ENCODE results near the gene PIANP.

PIANP gene

DNA sequence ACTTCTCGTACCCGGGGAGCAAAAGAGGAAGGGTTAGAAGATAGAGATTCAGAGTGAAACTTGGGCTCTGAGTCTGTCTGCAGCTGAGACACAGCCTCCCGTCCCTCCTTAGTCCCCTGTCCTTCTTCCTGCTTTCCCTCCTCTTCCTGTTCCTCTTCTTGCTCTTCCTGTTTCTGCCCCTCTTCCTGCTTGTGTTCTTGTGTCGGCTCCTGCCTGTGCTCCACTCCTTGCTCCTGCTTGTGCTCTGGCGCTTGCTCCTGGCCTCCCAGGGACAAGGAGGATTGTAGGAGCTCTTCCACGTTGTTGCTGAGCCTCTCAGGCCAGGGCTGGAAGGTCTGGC is 56.4 kb downstream of the PIANP start:
- peak overlapping the region; percentile 63 for H3K4me3 Mint-ChIP-seq
- no peaks in the 10 kb centered on the region for H3K27me3 Mint-ChIP-seq
- H3K4me1 Mint-ChIP-seq (ENCODE audit: low read depth) = peaks cover 75% of the 10 kb centered on the region
- H3K36me3 Mint-ChIP-seq (ENCODE audit: low read depth) = peaks cover 24% of the 10 kb centered on the region
- H3K9me3 Mint-ChIP-seq = no peaks in the 10 kb centered on the region
- intact Hi-C loops (cut with micrococcal nuclease) = loop anchor here (2.0 kb wide), 2 partner anchors 19 to 25 kb away; partner anchors contain the start of gene ING4
- peak overlapping the region; percentile 98 for H3K27ac Mint-ChIP-seq

All from dendritic cell treated with granulocyte-macrophage colony-stimulating factor and Interleukin-4, amounts not matched to agents 40 ng/mL and 50 ng/mL, for 4 days (primary cell).